VCaP (cell line): ENCODE measurements around the gene SOS1.

Source experiments
- H3K27ac ChIP-seq: fragments of 450-650 bp; 2 replicates; pipeline ENCODE4 v1.5.1; 2017
- TF ChIP-seq, protein P1 (sequence below): fragments of 450-650 bp; conservative IDR thresholded peaks from 2 replicates; pipeline ENCODE4 v1.5.1; 2017; ENCODE audit warnings: mild to moderate bottlenecking, moderate library complexity

The SOS1 gene

DNA sequence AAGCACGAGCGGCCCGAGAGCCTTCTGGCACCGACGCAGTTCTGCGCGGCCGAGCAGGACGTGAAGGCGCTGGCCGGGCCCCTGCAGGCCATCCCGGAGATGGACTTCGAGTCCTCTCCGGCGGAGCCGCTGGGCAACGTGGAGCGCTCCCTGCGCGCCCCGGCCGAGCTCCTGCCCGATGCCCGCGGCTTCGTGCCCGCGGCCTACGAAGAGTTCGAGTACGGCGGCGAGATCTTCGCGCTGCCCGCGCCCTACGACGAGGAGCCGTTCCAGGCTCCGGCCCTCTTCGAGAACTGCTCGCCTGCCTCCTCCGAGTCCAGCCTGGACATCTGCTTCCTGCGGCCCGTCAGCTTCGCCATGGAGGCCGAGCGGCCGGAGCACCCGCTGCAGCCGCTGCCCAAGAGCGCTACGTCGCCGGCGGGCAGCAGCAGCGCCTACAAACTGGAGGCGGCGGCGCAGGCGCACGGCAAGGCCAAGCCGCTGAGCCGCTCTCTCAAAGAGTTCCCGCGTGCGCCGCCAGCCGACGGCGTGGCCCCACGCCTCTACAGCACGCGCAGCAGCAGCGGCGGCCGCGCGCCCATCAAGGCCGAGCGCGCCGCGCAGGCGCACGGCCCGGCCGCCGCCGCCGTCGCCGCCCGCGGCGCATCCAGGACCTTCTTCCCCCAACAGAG is 160.8 kb downstream of the SOS1 start:
- no peak overlapping the region for H3K27ac ChIP-seq
- TF ChIP-seq, protein P1, sequence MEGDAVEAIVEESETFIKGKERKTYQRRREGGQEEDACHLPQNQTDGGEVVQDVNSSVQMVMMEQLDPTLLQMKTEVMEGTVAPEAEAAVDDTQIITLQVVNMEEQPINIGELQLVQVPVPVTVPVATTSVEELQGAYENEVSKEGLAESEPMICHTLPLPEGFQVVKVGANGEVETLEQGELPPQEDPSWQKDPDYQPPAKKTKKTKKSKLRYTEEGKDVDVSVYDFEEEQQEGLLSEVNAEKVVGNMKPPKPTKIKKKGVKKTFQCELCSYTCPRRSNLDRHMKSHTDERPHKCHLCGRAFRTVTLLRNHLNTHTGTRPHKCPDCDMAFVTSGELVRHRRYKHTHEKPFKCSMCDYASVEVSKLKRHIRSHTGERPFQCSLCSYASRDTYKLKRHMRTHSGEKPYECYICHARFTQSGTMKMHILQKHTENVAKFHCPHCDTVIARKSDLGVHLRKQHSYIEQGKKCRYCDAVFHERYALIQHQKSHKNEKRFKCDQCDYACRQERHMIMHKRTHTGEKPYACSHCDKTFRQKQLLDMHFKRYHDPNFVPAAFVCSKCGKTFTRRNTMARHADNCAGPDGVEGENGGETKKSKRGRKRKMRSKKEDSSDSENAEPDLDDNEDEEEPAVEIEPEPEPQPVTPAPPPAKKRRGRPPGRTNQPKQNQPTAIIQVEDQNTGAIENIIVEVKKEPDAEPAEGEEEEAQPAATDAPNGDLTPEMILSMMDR: no peak

DNA sequence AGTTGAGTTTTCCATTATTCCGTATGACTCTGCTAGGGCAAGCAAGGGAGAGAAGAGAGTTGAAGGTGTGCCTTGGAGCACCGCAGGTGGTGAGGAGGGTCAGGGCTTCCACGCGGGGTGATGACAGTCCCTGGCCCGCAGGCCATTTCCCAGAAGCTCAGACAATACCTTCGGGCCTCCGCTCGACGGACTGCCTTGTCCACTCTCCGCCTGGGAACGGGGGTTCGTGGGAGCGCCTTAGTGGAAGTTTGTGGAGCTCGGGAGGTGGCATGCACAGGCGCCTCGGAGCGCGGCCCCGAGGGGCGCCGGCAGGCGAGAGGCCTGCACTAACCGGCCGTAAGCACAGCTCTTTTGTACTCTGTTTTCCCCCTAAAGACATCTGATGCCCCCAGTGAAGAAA is 161.4 kb downstream of the SOS1 start:
- no peak overlapping the region for H3K27ac ChIP-seq
- TF ChIP-seq, protein P1: no peak

DNA sequence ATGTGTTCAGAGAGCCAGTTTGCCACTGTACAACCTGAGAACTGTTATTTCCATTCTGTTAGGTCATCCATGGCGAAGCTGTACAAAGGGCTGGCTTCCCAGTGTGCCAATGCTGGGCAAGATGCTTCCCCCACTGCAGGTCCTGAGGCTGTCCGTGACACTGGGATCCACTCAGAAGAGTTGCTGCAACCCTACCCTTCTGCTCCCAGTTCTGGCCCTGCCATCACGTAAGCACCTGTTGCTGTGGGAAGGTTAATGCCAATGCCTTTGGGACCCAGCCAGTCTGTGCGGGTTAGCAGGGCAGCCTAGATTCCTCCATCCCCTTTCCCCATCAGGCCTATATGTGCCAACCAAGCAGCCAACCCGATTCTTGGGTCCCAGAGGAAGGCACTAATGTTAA is 162.9 kb downstream of the SOS1 start:
- TF ChIP-seq, protein P1: no peak
- H3K27ac ChIP-seq: no peak overlapping the region

DNA sequence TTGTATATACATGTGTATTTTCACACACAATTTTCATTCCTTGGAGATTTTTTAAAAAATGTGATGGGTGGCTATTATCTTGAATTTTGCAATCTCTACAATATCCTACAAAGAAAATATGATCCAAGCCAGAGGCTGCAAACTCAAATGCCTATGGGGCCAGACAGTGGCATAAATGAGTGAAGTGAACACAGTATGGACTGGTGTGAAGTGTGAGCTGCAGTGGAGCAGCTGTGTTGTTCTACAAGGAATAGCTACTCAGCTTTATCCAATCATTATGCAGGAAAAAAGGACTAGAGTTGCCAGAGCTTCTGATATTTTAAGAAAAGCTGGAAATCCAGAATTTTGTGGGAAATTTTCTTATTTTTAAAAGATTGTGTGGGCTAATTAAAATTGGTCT is 169.1 kb downstream of the SOS1 start:
- no peak overlapping the region for H3K27ac ChIP-seq
- TF ChIP-seq, protein P1: no peak

DNA sequence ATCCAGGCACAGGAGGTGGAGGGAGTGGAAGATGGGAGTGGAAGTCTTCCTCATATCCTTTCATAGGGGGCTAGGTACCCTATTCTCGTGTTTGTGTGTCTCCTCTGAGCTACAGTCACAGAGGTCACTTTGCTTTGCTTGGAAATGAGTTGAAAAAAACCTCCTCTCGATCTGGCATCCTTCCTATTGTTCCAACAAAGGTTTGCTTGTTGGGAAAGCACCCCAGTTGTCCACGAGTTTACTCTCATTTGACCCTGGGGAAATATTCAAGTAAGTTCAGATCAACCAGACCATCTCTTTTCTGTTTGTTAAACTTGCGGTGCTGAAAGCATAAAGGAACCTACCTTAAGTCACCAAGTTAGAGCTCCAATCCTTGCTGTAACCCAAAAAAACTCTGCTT is 171.9 kb downstream of the SOS1 start:
- TF ChIP-seq, protein P1: no peak
- no peak overlapping the region for H3K27ac ChIP-seq

DNA sequence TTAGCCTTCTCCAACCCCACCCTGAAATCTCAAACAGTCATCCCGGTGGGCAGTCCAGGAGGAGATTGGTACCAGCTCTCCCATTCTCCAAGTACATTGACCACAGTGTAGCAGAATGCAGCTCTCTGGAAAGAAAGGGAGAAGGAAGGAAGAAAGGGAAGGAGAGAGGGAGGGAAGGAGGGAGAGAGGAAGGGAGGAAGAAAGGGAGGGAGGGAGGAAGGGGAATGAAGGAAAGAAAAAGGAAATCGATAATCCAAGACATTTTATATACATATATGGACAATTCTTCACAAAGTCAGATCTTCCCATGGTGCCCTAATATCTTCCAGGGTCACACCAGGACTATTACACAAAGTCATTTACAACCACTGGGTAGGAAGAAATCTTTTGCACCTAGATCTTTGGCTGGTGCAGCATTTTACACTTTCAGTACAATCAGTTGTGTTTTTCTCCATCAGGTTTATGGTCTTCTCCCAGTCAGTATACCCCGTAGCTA is 172.4 kb downstream of the SOS1 start:
- TF ChIP-seq, protein P1: no peak

DNA sequence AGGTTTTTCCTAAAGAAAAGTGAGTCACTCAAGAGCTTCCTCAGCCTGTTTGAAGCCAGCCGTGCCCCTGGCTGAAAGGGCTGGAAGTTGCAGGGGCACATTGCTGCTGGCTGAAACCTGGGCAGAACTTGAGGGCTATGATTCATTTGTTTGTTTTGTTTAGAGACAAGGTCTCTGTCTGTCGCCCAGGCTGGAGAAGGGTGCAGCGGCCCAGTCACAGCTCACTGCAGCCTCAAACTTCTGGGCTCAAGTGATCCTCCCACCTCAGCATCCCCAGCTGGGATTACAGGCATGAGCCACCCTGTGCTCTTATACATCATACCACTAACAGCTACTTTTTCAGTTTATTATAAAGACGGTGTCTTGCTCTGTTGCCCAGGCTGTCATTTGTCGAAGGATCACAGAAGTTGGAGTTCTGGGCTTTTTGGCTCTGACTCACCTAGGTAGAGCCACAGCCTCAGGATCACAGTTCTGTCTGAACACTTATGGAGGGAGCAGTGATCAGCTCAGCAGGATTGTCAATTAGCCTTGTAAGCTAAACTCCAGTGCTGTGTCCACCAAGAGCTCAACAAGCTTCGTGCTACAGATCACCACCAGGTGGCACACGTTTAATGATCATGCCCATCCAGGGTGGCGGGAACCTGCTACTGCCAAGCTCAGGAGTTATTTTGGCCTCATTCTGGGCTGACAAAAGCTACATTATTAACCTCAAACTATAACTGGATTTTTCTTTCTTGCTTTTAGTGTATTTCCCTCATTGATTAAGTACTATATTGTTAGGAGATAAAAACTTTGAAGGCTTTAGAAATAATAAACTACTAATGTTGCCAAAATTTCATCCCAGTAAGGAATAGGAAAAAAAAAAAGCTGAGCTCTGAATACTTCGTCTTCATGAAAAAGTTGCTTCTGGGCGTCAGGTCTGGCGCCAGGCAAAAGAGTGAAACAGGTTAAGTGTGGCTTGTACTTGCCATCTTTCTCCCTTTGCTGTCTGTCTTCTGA is 173.3 kb downstream of the SOS1 start:
- no peak overlapping the region for H3K27ac ChIP-seq
- TF ChIP-seq, protein P1: peak; percentile 85

More for the DNA sequence above, 172.4 kb downstream of the SOS1 start:
- no peak overlapping the region for H3K27ac ChIP-seq
